Stimulated activated CD4-positive, alpha-beta T cell treated with anti-CD3 and anti-CD28 coated beads, Interleukin-2, amount 100 ng/mL, for 4 hours (primary cell): Measurements from ENCODE around the gene RASSF4.

Experiments
- DNase-seq: peaks from one replicate; pipeline ENCODE4 v3.0.0-alpha.2; 2020; ENCODE audit warnings: low read depth

RASSF4 gene

GRCh38 chr10:44990302-44990655, 30.7 kb downstream of the RASSF4 start:
- no peak for DNase-seq

DNA sequence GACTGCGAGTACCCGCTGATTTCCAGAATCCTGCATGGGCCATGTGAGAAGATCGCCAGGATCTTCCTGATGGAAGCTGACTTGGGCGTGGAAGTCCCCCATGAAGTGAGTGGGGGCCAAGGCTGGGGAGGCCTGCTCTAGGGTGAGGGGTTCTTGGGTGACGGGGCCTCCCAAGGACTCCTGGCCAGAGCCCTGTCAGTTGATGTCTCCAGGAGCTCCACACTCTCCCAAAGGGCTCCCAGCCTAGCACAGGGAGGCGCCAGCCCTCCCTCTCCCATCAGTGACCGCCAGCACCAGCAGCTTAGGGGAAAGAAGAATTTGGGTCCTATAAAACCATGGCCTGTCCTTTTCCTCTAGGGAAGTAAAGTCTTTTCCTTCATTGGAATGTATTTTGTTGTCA, 31.4 kb downstream of the RASSF4 start:
- DNase-seq = no peak

DNA sequence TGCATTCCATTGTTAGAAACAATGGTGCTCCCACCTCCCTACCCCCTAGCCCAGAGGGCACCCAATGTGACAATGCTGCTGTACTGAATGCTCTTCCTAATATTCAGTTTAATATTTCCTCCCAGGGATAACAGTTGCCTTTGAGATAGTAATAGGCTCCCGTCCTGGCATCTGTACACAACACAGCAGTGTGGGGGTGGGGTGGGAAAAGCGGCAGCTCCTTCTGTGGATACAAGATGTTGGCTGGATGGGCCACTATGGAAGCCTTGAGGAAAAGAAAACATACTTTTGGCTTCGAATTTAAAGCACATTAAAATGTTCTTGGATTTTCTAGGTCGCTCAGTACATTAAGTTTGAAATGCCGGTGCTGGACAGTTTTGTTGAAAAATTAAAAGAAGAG, 32.0 kb downstream of the RASSF4 start:
- no peak for DNase-seq

DNA sequence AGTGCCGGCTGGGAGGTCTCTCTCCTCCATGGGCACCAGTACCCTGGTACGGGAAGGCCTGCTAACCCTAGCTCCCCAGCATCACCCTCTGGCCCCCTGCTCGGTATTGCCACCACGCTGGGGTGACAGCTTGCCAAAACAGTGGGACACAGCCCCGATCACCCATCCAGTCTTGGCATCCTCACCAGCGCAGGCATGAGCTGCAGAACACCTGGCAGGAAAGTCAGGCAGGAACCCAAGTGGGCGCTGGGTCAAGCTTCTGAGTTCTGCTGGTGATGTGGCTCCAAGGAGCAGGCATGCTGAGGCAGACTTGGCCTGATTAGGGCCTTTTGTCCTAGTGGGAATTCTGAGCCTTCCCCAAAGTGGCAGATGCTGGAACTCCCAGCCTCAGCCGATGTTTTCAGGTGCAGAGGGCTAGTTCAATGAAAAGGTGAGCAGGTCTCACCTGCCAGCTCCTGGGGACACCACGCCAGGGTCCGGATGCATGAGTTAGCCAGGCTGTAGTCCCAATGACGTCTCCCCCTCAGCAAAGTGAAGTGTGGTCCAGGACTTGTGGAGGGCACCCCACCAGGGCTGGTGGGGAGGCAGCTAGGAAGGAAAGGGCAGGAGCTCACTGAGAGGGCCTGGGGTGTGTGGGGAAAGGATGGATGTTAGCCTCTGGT, 32.6 kb downstream of the RASSF4 start:
- DNase-seq = no peak

- no peak for DNase-seq
These were observed 33.2 kb downstream of the RASSF4 start for GRCh38 chr10:44992732-44993225.

GRCh38 chr10:44993226-44993921, 33.8 kb downstream of the RASSF4 start:
- DNase-seq = no peak

DNA sequence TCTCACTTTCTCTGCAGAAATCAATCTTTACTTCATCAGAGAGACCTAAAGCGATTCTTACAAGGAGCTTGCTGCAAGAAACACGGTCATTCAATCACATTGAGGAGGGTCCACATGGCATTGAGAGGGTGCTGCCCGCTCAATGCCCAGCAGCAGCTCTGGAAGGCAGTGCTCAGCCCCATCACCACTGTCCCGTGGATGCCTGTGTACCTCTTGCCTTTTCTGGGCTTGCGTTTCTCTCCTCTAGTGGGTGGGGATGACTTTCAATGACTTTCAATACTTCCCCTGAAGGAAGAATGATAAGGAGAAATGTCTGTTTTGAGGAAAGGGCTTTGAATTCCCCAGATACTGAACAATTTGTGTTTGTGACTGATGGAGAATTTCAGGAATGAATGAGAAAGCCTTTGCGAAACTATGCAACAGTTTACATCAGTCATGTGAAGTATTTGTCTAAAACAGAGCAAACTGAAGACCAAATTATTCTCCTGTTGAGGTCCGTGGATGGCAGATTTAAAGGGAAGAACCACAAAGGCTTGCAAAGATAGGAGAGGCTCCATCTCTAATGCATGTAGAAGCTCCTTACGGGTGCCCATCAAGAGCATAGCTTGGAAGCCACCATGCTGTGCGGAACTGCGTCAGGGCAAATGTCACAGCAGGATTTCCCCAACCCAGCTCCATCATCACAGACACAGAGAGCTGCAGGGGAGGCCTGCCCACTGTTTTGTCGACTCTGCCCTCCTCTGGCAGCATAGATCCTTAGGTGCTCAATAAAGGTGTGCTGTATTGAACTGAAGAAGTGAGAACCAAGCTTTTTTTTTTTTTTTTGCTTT, 34.5 kb downstream of the RASSF4 start:
- DNase-seq = no peak

DNA sequence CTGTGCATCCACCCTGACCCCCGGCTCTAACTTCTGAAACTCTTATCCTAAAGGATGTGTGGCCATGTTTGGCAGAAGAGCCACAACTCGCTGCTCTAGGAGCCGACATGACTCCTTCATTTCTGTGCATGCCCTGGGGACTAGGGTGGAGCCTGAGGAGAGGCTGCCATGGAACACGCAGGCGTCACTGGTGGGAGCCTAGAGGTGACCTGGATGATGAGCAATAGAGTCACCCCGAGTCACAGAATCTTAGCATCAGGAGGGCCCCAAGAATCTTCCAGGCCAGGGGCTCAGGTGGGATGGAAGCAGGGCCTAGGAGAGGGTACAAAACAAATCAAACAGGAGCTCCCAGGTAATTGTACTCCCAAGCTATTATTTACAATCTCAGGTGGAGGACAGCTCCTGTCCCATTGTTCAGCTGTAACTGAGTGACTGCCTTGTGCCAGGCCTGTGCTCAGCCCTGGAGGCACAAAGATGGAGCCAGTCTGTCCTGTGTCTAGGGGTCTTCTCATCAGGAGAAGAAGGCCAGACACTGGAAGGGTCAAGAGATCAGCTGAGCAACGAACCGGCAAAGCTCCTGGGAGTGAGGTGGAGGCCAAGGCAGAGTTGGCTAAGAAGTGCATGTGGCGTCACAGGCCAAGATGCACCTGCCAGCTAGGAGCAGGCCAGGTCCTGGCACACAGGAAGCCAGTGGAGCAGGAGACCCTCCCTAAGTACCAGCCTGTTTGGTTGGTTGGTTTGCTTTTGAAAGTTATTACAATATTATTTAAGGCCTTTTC, 35.3 kb downstream of the RASSF4 start:
- DNase-seq = no peak

- no peak for DNase-seq
These were observed 35.9 kb downstream of the RASSF4 start for GRCh38 chr10:44995581-44995913.

DNA sequence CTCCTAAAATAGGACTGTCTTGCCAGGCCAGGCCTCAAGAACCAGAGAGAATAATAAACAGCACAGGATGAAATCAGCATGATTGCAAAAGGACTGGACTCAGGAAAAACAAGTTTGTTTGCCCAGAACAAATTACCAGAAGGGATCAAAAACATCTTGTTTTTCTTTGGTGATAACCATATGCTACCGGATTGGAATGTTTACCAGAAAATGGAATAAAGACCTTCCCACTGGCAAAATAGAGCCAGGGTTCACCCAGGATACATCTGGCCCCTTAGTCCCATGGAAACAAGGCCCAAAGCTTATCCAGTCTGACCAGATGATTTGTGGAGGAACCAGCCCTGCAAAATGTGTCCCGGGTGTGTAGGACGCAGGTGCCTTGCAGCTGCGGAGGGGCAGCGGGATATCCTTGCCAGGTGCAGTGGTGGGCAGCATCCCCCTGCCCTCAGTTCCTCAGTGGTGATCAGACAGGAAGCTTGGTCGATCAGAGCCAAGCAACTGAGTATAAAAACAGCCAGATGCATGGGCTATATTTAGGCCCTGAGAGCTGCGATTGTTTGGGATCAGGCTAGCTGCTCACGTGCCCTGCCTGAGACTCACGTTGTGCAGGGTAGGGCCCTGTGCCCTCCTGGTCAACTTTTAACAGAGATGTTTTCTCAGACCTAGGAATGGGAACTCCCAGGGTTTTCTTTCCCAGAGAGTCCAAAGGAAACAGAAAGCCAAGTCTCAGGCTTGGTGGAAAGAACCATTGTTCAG, 36.5 kb downstream of the RASSF4 start:
- DNase-seq = no peak

- no peak for DNase-seq
These were observed 37.6 kb downstream of the RASSF4 start for GRCh38 chr10:44997105-44997748.

DNA sequence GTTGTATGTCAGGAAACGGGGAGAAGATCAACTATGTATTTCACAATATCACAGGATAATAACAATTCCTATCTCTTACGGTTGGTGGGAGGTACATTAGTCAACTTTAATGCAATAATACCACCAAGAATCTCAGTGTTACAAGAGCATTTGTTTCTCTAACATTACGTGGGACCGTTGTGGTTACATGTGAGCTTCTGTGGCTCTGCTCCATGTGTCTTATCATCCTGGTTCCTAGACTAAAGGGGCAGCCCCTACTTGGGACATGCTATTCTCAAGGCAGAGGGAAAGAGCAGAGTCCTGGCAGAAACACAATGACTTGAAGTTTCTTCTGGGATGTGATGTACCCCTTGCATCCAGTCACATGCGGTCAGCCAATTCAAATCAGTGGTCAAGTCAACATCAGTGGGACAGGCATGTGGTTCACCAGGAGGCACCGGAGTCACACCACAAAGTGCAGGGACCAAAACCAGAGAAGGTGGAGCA, 38.6 kb downstream of the RASSF4 start:
- DNase-seq = no peak

GRCh38 chr10:45000138-45000751, 40.6 kb downstream of the RASSF4 start:
- no peak for DNase-seq

GRCh38 chr10:45000752-45001380, 41.3 kb downstream of the RASSF4 start, which contains the start of gene ZNF22:
TSS of gene ZNF22 (plus strand) at chr10:45000923. CDS start at chr10:45003369, 2,446 bp downstream.
- DNase-seq = peak; percentile 57

- peak; percentile 23 for DNase-seq
These were observed 42.0 kb downstream of the RASSF4 start for GRCh38 chr10:45001381-45002148.

- DNase-seq = no peak
These were observed 43.9 kb downstream of the RASSF4 start for GRCh38 chr10:45003432-45004000.

DNA sequence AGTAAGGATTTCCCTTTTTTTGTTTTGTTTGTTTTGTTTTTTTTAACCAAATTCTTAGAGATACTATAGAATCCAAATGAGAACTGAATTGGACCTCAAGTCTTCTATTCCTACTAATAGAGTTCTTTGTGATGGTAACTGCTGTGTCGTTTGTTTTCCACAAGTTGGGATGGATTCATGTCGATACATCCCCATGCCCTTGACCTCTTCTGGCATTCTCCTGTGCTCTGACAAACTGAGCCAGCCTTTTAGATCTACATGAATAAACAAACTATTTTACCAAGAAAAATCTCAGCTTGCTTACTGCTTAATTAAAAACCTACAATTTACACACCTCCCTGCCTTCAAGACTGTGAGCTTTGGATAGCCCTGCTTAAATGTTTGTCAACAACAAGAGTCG, 45.1 kb downstream of the RASSF4 start:
- DNase-seq = no peak

GRCh38 chr10:45005284-45005683, 45.7 kb downstream of the RASSF4 start:
- no peak for DNase-seq
